Ramos (cell line): ENCODE data around the gene FSTL5.

Experiments used
- in situ Hi-C: fragments of 300-500 bp; cut with MboI; formaldehyde crosslinking; loops from one replicate; pipeline ENCODE4 v1.14.3; 2022; ENCODE audit warnings: low sequenced_read_pairs; ENCODE audit not compliant: unreplicated experiment

Gene FSTL5

DNA sequence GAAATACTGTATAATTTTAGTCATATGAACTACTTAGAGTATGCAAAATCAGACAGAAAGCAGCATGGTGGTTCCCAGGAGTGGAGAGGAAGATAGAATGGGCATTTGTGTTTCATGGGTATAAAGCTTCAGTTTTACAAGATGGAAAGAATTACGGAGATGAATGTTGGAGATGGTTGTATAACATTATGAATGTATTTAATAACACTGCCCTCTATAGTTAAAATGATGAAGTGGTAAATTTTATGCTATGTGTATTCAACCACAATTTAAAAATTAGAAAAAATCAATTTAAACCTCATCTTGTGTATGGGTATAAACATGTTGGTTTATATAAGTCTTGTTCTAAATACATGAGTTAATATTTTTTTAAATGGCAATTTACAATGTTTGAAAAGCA lies 521.1 kb downstream of the FSTL5 start:
- in situ Hi-C loops = no loop called here

DNA sequence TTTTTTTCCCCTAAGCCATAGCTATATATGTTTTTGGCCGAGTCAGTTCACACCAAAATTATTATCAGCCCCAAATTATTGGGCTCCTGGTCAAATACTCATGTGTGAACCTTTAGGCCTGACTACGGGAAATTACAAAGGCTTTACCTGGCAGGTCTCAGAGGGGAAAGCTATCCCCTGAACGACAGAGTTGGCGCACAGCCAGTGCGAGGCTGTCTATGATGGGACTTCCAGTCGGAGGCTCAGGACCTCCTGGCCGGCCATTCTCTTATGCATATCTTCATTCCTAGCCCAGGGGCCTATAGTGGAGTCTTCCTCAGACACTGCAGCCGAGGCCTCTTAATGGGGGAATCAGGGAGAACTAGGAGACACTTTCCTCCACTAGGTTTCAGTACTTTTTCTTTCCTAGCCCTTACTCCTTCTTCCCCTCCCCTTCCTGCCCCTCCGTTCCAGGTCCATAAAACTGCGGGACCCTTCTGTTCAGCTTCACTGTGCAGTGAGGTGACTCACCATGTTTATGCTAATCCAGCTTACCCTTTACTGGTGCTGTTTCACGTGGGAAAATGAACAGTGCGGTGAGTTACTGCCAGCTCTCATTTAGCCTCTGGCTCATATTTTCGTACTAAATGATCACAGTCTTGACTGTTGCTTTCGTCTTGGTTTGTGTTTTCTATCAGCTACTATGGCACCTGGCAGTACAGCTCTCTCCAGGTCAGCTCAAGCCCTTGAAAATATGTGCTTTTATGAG lies 533.9 kb downstream of the FSTL5 start:
- in situ Hi-C loops = no loop called here

DNA sequence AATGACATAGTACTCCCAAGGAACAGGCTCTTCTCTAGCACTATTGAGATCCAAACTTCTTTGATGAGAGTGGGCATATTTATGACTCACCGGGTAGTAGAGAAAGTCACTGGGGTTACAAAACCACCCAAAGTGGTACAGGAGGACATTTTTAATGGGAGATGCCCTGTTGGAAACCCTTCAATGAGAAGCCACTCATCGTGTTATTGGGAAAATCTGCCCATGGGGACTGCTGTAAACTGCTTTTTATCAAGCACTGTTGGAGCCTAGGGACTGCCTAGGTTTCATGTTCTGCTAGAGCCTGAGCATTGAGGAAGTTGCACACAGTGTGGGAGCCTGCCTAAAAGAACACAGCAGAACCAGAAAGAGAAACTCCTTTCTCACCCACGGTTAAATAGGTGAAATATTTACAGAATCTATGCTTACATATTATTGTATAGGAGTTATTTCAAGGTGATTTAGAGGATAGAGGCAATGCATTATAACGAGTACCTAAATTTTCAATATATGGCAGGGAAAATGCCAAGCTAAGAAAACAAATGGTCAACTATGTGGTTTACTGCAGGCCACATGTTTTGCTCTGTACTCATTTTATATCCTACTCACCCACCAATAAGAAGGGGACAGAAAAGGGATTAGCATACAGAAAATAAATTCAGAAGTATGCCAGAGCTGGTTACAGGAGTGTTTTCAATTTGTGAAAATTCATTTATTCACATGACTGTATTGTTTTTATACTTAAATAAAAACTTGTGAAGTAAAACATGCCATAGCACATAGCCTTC lies 559.1 kb downstream of the FSTL5 start:
- in situ Hi-C loops = no loop called here

DNA sequence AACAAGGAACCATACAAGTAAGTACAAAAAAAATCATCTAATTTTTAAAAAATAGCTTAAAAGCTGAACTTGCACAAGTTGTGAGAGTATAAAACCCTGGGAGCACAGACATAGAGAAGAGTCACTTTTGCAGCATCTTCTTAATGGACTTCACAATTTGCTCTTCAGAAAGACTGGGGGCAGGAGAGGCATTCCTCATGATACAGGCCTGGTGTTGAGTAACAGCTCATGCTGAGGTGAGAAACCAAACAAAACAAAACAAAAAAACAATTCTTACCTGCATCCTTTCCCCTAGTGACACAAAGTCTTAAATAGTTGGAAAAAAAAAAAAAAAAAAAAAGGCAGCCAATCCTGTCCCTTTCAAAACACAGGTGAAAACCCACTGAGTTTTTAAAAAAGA lies 562.8 kb downstream of the FSTL5 start:
- in situ Hi-C loops = no loop called here

DNA sequence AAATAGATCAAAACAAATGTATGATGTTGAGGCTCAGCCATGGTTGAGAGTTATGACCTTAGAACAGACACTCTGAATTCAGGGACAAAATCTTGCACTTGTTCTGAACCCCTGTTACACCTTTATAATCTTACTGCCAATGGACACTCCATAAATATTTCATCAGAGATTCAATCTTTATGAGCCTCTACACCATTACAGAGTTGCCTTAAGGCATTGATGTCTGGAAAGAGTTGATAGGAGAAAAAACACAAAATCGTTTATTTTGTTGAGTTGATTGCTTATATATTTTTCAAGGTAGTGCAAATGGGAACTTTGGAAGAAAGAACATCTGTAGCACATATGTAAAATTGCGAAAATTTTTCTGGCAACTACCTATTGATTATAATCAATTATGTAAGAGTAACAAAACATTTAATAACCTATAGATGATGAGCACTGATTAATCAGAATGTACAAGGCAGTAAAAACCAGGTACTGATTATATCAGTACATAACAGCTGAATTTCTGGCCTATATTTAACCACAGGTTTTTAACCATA lies 568.5 kb downstream of the FSTL5 start:
- in situ Hi-C loops = no loop called here

DNA sequence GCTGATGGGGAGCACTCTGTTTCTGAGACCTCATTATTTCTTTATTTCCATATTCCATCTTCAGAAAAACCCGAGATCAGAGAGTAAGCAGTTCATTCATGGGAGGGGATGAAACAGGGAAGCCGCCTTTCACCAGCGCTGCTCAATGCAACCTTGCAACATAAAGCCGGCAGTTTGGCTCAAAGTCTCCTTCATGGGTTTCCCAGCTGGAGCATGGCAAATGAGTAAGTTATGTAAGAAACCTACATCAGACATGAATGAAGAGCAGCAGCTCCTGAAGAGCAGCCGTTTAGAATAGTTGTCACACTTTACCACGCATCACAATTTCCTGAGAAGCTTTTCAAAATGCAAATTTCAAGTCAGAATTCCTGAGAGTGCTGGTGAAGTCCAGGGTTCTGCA lies 578.8 kb downstream of the FSTL5 start:
- in situ Hi-C loops = no loop called here

DNA sequence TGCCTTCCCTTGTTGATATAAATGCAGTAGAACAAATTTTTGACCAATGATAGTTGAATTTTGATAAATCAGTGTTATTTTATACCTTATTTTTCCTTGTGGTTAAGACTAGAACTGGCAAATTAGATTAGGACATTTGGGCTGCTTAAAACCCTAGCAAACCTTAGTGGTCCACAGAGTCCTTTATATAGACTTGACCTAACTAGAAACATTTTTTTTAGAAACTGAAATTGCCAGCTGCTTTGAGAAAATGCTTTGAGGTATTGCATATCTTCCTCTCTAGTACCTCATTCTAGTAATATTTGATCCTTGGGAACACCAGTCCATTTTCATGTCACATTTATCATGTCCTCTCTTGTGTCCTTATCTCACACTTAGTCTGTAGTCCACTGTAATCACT lies 580.3 kb downstream of the FSTL5 start:
- in situ Hi-C loops = no loop called here

- in situ Hi-C loops = no loop called here
Measured at GRCh38 chr4:161581262-161582230, 582.3 kb downstream of the FSTL5 start.

GRCh38 chr4:161577579-161578301 lies 586.1 kb downstream of the FSTL5 start:
- in situ Hi-C loops = no loop called here

- in situ Hi-C loops = no loop called here
Measured at GRCh38 chr4:161573836-161574235, 590.0 kb downstream of the FSTL5 start.

- in situ Hi-C loops = no loop called here
Measured at GRCh38 chr4:161564230-161564834, 599.5 kb downstream of the FSTL5 start.

GRCh38 chr4:161555689-161556660 lies 607.8 kb downstream of the FSTL5 start:
- in situ Hi-C loops = no loop called here

DNA sequence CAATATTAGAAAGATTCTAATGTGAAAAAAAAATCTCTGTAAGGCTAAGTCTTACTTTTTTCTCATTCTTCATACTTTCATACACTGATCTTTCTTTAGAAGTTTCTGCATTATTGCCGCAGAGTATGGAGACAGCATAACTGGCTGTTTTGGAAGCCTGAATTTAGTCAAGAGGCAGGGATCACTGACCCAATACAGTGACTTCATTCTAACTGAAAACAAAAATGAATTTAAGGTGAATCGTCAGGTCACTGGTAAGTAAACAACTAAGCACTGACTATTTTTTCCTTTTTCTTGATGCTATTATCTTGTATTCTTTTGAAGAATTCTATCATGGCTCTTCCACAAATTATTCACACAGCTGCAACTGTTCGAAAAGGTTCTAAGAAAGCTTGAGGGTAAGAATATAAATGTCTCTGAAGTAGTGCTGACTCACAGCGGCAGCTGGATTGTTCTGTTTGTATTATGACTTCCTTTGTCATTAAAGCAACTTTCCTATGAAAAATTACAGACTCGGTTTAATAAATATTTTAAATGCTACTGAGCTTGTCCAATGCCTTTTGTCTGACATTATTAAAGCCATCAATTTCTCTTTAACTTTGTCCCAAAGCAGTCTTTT lies 609.3 kb downstream of the FSTL5 start:
- in situ Hi-C loops = no loop called here

- in situ Hi-C loops = no loop called here
Measured at GRCh38 chr4:161546902-161547301, 616.9 kb downstream of the FSTL5 start.

DNA sequence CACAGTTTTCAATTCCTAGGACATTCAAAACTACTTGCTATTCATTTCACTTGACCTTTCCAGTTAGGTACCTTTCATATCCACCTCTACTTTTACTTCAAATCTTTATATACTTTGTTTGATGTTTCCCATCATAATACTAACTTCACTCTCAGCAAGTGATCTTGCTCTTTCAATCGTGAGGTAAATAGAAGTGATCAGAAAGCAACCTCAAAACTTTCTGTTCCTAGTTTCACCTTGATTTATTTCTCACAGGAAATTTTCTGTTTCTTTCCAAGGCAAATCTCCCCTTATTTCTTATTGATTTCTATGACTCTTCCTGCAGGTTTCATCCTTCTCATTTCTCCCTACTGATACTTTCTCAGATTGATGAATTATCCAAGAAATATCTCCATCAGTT lies 623.5 kb downstream of the FSTL5 start:
- in situ Hi-C loops = no loop called here

DNA sequence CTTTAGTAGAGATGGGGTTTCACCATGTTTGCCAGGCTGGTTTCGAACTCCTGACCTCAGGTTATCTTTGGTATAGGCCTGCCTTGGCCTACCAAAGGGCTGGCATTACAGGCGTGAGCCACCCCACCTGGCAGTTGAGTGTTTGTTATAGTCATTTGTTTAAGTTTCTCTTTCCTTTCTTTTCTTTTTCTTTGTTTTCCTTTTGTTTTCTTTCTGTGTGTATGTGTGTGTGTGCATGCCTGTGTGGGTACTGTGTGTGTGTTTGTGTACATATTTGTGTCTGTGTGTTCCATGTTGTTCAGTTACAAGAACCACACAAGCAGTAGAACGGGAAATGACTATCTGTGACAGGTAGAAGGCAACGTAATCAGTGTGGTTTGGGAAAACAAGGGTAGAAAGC lies 624.9 kb downstream of the FSTL5 start:
- in situ Hi-C loops = no loop called here

GRCh38 chr4:161530710-161531109 lies 633.1 kb downstream of the FSTL5 start:
- in situ Hi-C loops = no loop called here

- in situ Hi-C loops = no loop called here
Measured at GRCh38 chr4:161525121-161525520, 638.7 kb downstream of the FSTL5 start.
